SW480 (cell line): Measurements from ENCODE around the gene CYB5B.
A peak's percentile ranks its signal among the peaks of the same experiment; 100 is the strongest.

Experiments
- DNase-seq: peaks from one replicate; pipeline ENCODE4 v3.0.0-alpha.2; 2016; ENCODE audit warnings: low spot score

Gene CYB5B, protein sequence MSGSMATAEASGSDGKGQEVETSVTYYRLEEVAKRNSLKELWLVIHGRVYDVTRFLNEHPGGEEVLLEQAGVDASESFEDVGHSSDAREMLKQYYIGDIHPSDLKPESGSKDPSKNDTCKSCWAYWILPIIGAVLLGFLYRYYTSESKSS

DNA sequence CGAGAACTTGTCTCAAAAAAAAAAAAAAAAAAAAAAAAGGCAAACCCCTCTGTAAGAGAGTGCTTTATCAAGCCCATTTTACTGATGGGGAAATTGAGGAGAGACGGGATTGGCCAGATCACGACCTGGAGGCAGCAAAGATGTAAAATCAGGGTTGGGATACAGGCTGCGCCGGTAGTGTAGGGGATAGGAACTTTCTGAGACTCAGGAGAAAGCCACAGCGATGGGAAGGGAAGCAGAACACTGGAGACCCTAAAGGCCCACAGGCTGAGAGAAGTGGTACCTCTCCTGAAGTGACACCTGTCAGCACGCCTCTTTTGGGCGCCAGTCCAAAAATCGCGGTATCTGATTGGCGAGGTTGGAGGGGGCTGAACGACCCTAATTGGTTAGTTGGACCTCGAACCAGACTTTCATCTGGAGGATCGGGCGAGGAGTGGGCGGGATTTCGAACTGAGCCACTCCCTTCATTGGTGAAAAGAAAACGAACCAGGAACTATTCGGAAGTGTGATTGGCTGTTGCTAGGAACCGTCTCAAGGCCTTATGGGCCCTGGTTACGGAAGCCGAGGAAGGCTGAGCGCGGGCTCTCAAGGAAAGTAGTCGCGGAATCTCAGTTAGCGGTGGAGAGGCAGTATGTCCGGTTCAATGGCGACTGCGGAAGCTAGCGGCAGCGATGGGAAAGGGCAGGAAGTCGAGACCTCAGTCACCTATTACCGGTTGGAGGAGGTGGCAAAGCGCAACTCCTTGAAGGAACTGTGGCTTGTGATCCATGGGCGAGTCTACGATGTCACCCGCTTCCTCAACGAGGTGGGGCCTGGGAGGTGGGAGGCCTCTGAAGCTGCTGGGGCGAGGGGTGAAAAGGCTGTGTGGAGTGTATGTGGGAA is at the start of gene CYB5B:
Gene CYB5B (plus strand): TSS at position 567 of the 882 bp plus-strand sequence. CDS start 65 bp downstream, at position 632.
- DNase-seq: peak; percentile 98

DNA sequence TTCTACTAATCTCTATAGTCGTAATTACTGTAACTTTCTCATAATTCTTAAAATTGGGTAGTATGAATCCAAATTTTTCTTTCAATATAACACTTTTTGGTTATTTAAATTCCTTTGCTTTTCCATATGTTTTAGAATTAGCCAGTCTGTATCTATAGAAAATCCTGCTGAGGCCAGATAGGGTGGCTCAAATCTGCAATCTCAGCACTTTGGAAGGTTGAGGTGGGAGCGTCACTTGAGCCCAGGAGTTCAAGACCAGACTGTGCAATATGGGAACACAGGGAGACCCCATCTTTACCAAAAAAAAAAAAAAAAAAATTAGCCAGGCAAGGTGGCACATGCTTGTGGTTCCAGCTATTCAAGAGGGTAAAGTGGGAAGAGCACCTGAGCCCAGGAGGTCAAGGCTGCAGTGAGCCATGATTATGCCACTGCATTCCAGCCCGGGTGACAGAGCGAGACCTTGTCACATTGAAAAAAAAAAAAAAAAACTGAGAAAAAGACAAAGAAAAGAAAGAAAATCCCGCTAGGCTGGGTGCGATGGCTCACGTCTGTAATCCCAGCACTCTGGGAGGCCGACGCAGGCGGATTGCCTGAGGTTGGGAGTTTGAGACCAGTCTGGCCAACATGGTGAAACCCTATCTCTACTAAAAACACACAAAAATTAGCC is 47.9 kb upstream of the CYB5B start:
- no peak for DNase-seq

DNA sequence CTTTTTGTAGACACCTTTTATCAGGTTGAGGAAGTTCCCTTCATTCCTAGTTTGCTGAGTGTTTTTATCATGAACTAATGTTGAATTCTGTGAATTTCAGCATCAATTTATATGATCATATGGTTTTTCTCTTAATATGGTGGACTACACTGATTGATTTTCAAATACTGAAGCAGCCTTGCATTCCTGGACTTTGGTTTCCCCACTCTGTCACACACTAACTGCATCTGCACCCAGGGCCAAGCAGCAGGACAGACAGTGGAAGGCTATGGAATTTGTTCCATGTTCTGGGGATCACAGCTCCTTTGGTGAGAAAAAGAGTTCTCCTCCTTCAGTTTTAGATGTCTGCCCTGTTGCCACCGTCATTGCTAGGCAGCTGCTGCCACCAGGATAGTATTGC is 46.4 kb upstream of the CYB5B start:
- DNase-seq: no peak

DNA sequence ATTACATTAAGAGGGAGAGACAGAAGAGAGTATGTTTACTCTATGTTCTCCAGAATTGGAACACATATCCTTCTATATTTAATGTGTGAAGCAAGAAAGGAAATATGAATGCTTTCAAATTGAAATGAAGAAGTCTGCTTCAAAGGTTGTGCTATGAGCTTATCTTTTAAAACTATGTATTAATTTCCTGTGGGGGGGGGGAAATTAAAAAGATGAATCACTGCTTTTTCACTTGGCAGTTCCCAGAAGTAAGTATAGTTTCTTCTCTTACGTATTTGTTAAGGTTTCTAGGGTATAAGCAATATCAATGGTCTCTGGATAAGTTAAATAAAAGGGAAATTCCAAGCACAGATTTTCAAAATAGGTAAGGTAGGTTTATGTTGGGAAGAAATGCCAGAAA is 45.7 kb upstream of the CYB5B start:
- DNase-seq: no peak

DNA sequence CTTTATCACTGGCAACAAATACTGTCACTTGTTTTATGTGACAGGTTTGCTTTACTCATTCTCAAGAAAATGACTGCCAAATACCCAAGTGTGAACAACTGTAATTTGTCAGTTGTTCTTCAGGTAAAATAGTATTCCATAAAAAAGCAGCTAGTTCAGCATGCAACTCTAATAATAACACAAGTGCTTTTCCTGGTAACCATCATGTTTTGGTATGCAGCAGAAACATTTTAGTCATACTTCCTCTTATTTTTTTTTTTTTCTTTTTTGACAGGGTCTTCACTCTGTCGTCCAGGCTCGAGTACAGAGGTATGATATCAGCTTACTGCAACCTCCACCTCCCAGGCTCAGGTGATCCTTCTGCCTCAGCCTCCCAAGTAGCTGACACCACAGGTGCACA is 43.2 kb upstream of the CYB5B start:
- DNase-seq: no peak

DNA sequence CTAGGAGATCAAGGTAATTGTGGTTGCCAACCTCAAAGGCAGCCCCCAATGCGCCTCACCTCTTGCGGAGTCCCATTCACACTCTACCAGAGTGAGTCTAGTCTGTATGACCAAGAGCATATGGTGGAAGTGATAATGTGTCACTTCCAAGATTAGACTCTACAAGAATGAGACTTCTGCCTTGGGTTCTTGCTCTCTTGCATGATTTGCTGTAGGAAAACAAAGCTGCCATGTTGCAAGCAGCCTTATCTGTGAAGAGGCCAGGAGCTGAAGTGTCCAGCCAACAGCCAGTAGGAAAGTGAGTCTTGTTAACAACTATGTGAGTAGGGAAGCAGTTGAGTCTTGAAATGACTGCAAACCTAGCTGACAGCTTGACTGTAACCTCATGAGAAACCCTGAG is 42.0 kb upstream of the CYB5B start:
- no peak for DNase-seq

DNA sequence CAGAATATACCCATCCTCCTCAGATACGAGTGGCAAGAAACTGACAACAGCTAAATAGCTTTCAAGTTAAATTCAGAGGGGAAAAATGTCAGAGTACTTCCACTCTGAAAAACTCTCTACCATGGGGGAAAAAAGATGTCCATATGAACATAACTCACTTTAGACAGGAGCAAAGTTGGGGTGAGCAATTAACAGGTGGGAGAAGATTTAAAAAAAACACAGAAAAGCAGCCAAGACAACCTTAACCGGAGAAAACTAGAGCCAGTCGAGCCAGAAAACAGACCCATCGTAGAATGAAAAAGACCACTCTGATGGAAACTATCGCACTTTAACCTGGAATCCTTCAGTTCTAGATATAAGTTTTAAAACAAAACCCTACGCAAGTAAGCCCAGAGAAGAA is 39.4 kb upstream of the CYB5B start:
- DNase-seq: no peak

DNA sequence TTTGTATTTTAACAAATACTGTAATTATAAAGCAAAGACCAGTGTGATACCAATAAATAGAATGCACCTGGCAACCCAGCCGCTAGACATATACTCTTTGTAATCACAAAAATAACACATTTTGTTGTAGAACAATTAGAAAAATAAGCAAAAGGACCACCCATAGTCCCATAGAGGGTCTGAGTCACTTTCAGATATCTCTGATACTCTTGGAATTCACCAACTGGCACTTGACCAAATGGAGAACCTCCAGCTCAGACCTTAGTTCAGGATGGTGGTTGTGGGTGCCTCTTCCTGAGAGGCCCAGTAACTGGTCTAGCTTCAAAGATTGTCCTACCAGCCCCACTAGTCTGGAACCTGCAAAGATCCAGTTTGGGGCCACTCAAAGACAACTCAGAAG is 37.8 kb upstream of the CYB5B start:
- DNase-seq: no peak

DNA sequence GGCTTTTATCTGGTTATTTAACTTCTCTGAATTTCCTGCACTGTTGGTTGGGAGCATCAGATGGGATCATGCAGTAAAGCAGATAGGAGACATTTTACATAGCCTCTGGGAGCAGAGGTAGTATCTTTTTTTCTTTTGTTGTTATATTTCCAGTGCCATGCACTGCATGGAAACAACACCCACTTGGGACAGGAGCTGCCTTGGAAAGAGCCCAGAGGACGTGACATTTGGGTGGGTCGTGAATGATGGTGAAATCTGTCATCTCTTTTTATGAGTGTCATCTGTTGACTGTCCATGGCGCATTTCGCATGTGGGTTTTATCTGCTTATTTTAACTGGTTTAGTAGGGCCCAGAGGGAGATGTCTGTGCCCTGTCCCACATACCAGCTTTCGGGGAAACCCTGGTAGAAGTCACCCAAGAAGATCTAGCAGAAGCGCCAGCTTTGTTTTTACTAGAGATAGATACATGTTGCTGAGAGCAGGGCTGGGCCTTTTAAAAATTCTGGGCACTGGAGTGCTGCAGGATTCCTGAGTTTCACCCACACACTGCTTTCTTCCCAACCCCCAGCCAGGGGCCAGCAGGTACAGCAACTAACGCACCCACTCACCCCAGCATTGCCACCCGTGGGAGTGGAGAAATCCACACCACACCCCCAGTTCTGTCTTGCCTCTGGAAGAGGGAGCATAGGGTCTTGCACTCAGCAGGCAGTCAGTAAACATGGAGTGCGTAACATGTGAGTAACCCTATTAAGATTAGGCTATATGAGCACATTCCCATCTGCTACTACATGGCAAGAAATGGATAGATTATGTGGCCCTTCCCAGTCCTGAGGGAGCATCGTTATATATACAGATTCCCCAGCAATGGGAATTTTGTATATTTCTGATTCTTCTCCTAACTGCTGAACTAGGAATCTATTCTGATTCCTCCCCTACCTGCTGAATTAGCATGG is 30.2 kb upstream of the CYB5B start:
- DNase-seq: no peak

DNA sequence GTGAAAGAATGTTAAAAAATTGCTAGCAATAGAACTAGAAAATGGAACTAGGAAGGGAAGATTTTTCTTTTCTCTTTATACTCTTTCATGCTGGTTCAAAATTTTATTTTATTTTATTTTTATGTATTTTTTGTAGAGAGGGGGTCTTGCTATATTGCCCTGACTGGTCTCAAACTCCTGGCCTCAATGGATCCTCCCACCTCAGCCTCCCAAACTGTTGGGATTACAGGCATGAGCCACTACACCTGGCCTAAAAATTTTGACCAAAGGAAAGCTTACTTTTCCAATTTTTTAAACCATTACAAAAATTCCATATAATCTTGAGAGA is 28.6 kb upstream of the CYB5B start:
- DNase-seq: no peak

DNA sequence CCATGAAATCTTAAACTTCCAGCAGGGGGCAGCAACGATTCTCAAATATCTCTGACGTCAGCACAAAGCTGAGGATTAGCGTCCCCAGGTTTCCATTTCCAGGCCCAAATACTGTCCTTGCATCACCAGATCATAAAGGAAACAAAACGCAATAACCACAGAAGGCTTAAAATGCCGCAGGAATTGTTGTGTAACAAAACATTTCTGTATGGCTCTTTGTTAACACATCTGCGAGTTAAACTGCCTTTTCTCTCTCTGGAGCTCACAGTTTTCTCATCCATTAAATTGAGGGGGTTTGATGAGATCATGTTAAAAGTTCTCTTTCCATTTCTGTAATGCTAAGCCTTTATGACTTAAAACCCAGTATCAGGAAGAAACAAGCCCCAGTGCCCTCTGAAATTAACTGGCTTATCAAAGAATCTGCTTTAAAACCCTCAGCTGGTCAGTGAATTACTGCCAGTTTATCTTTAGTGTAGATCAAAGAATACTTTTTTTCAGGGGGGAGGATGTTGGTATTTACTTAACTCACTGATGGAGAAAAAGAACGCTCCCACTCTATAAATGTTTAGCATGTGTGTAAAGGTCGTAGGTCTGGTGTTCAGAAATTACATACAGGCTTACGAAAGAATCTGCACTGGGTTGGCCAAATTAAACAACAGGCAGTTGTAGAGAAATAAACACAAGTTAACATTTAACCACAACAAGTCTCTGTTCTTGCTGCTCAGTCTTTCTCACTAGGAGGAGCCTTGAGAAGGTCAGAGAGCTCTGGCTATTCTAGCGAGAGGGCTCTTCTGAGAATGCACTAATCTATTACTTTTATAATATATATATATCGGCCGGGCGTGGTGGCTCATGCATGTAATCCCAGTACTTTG is 28.0 kb upstream of the CYB5B start:
- DNase-seq: peak; percentile 97

DNA sequence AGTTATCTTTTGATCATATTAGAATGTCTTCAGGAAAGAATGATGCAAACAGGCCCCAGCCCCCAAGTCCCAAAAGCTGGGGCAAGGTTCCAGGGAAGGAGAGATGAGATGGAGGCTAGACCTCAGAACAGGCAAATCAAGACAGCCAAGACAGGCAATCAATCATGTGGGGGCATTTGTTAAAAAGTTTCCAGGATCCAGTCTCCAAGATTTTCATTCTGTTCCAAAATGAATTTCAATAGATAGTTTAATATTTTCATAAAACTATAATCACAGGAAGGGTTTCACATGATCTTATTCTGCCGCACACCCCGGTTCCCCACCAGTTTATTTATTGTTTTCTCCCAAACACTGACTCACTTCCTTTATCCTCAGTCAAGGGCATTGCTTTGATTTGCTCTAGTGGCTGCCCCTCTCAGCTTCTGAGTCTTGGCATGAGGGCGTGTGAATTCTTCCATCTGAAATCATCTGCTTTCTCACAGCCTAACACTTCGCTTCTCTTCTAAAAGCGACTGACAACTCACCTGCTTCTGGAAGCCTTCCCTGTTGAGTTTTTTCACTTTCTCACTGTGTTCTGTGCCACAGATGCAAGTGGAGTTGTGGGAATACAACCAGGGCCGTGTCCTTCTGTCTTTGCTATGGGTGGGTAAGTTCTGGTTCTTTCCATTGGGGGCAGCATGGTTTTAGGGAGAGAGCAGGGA is 26.4 kb upstream of the CYB5B start:
- peak; percentile 92 for DNase-seq

DNA sequence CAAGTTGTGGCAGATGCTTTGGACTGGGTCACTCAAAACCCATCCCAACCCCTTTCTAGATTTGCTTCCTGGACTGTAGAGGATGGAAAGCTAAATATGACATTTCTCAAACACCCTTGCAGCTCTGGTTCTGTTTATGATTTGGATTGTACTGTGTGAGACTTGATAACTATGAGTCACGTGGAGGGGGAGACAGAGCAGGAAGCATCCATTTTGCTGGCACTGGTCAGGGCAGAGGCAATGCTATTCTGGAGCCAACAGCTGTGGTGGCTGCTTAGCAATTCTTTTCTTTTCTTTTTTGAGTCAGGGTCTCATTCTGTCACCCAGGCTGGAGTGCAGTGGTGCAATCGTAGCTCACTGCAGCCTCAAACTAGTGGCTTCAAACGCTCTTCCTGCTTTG is 25.1 kb upstream of the CYB5B start:
- DNase-seq: no peak

DNA sequence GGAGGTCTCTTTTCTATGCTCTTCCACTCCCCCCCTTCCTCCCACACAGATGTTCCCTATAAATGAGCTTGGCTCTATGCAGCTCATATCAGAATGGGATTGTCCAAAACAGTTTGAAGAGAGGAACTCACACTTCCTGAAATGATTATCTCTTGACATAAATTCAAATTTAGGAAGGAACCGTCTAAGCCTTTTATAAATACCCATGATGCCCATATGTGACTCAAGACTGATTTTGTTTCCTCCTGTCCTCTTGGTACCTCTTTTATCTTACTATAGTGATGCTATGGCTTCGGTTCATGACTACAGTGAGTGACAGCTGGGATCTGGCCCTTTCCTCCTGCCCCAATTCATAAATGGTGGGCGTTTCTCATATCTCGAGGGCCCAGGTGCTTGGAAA is 22.0 kb upstream of the CYB5B start:
- DNase-seq: no peak

DNA sequence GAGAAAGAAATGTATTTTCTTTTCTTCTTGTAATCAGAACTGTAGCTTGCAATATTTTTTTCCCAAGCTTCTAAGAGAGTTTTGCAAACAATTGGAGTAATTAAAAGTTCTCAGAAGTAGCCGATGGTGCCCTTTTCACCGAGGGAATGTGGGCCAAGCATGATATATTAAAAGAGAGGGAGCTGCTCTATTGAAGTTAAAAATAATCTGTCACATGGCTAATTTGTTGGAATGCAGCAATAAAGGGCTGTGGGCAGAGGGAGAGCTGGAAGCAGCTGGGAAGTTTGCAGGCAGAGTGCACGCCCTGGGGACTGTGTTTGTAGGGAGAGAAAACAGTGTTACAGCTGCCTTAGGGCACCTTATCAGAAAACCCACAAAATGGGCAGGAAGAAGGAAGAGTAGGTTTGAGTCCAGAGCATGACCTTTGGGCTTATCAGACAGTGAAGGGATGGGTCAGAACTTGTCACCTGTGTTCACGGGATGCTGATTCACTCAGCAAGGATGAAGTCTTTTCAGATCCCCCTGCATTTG is 20.1 kb upstream of the CYB5B start:
- peak; percentile 97 for DNase-seq

DNA sequence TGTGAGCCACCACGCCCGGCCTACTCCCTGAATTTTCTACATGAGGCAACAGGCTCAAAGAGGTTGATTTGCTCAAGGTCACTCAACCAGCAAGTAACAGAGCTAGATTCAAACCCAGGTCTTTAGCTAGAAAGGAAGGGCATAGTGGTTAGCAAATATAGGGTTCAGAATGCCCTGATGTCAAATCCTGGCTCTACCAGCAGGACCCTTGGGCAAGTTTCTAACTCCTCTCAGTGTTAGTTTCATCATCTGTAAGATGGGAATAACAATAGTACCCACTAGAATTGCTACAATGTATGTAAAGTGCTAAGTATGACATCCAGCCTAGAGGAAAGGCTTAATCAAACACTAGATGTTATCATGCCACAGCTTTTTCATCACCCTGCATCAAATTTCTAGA is 19.1 kb upstream of the CYB5B start:
- DNase-seq: no peak

DNA sequence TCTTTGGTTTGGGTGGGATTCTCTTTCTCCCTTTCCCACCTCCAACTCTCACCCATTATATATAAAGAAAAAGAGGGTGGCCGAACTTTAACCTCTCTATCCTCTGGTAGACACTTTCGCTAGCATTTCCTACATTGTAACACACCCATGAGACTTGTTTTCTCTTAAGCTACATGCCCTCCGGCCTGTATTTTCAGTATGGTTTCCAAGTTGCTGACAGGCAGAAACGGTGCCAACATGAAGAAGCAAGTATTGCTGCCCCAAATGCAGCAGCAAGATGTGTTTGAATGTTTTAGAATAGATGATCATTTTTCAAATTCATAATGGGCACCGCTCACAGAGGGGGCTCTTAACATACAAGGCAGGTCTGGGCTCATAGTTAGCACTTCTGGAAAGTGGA is 18.7 kb upstream of the CYB5B start:
- no peak for DNase-seq

DNA sequence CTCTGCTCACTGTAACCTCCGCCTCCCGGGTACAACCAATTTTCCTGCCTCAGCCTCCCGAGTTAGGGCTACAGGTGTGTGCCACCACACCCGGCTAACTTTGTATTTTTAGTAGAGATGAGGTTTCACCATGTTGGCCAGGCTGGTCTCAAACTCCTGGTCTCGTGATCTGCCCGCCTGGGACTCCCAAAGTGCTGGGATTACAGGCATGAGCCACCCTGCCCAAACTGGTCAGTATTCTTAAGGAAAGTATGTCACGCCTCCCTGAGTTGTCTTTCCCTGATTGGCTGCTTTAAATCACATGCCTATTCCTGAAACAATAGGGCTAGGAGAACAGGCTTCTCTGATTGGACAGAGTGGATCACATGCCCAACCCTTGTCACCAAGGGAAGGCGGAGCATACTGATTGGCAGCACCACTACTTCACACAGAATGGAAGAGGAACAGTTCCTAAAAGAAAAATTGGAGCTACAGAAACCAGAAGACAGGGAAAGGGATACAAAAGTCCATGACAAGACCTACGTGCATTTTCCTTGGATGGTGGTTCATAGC is 17.6 kb upstream of the CYB5B start:
- peak; percentile 90 for DNase-seq

DNA sequence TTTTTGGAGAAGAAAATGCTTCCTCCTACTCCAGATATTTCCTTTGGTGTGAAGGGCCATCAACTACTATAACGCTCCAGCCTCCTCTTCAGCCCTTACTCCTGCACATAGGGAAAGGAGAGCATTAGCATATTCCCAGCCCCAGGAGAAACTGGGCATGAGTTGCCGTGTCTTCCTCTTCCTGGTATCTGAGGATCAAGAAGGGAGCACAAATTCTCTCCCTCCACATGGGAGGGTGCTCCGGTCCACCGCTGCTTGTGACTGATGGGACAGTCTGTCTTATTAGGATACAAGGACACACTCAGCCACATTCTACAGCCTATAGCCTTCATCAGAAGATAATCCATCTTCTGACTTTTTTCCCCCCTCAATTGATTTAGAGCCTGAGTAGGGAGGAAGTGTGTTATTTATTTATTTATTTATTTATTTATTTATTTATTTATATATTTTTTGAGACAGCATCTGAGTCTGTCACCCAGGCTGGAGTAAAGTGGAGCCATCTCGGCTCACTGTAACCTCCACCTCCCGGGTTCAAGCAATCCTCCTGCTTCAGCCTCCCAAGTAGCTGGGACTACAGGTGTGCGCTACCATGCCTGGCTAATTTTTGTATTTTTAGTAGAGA is 16.6 kb upstream of the CYB5B start:
- DNase-seq: peak; percentile 66

DNA sequence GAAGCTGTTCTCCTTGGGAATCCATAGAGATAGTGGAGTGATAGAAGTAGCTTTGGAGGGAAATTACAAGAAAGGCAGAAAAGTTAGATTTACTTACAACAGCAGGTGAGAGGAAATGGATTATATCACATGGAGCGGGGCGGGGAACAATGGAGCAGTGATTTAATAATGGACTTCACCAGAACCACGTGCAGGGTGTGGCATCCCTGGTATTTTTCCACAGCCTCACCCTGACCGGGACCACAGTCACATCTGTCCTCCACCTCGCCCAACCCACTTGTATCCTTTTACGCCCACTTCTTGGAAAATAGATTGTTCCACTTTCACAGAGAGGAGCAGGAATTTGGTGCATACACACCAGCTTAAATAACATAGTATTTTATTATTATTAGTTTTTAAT is 15.9 kb upstream of the CYB5B start:
- DNase-seq: peak; percentile 97
